Measurements from ENCODE around the gene SHC1.
"Not testable (repeated sequence)": the region's sequence is repeated elsewhere in the genome, so short reads cannot be mapped to it uniquely, and the experiment has no call there.

SHC1 gene

GRCh38 chr1:154982341-154982740 is 11.8 kb upstream of the SHC1 start:
- Histone ChIP-seq H3K4me3 (ENCODE audit: low read length) (no peak overlapping the region), H2BK5ac (ENCODE audit: low read length) (no peak overlapping the region), H2BK15ac (replicated peaks; ENCODE audit: low read depth) (no peak overlapping the region), H3K4ac (ENCODE audit: low read depth, low read length) (no peak overlapping the region), H3K36me3 (ENCODE audit: control insufficient read depth, insufficient read depth, low read length) (peaks cover 5% of the 10 kb centered on the region), H4K8ac (ENCODE audit: low read depth, low read length) (no peak overlapping the region), H3K4me1 (ENCODE audit: control insufficient read depth, low read depth, low read length) (no peaks in the 10 kb centered on the region), H3K27ac (ENCODE audit: low read depth, low read length) (peak overlapping the region; percentile 19), H3K18ac (ENCODE audit: low read length) (no peak overlapping the region), H4K5ac (ENCODE audit: low read length) (no peak overlapping the region), H3K4me2 (ENCODE audit: low read length) (no peak overlapping the region), H3K79me2 (ENCODE audit: control insufficient read depth, insufficient read depth, low read length) (peaks cover 30% of the 10 kb centered on the region), H3K23ac (ENCODE audit: low read length) (no peak overlapping the region), H3K9ac (ENCODE audit: low read length) (peak overlapping the region; percentile 70), H3K56ac (ENCODE audit: low read length) (peak overlapping the region; percentile 93), H2BK120ac (ENCODE audit: low read depth, low read length) (no peak overlapping the region), H3K27me3 (ENCODE audit: insufficient read depth, low read length, poor library complexity) (no peaks in the 10 kb centered on the region), H3K79me1 (ENCODE audit: low read length) (peaks cover 6% of the 10 kb centered on the region), H2AK5ac (ENCODE audit: low read length) (no peak overlapping the region)
- WGBS (ENCODE audit: extremely low coverage, insufficient coverage, low lambda C conversion rate), result no CpG with 5 or more reads among the region's 6 CpGs
- DNase-seq, result no peak

- WGBS (ENCODE audit: extremely low coverage, insufficient coverage, low lambda C conversion rate), result no CpG with 5 or more reads among the region's 3 CpGs
- no peak overlapping the region for H2AK5ac ChIP-seq (ENCODE audit: low read length)
- no peak overlapping the region for H3K9ac ChIP-seq (ENCODE audit: low read length)
- H3K79me1 ChIP-seq (ENCODE audit: low read length), result peaks cover 4% of the 10 kb centered on the region
- H4K8ac ChIP-seq (ENCODE audit: low read depth, low read length), result no peak overlapping the region
- H3K18ac ChIP-seq (ENCODE audit: low read length), result no peak overlapping the region
- no peak overlapping the region for H2BK5ac ChIP-seq (ENCODE audit: low read length)
- no peak overlapping the region for H3K27ac ChIP-seq (ENCODE audit: low read depth, low read length)
- no peak overlapping the region for H2BK15ac ChIP-seq (replicated peaks; ENCODE audit: low read depth)
- peaks cover 40% of the 10 kb centered on the region for H3K79me2 ChIP-seq (ENCODE audit: control insufficient read depth, insufficient read depth, low read length)
- H2BK120ac ChIP-seq (ENCODE audit: low read depth, low read length), result no peak overlapping the region
- H3K4me1 ChIP-seq (ENCODE audit: control insufficient read depth, low read depth, low read length), result peaks cover 5% of the 10 kb centered on the region
- no peak overlapping the region for H3K23ac ChIP-seq (ENCODE audit: low read length)
- H3K36me3 ChIP-seq (ENCODE audit: control insufficient read depth, insufficient read depth, low read length), result peaks cover 5% of the 10 kb centered on the region
- no peak for DNase-seq
- H3K27me3 ChIP-seq (ENCODE audit: insufficient read depth, low read length, poor library complexity), result no peaks in the 10 kb centered on the region
- no peak overlapping the region for H4K5ac ChIP-seq (ENCODE audit: low read length)
- no peak overlapping the region for H3K56ac ChIP-seq (ENCODE audit: low read length)
- H3K4me3 ChIP-seq (ENCODE audit: low read length), result no peak overlapping the region
- no peak overlapping the region for H3K4me2 ChIP-seq (ENCODE audit: low read length)
- H3K4ac ChIP-seq (ENCODE audit: low read depth, low read length), result no peak overlapping the region
These were observed 7.8 kb upstream of the SHC1 start for GRCh38 chr1:154978360-154978759.

- H3K56ac ChIP-seq (ENCODE audit: low read length); H2BK15ac ChIP-seq (replicated peaks; ENCODE audit: low read depth); H2BK5ac ChIP-seq (ENCODE audit: low read length); DNase-seq; H3K9ac ChIP-seq (ENCODE audit: low read length); H3K23ac ChIP-seq (ENCODE audit: low read length); H3K27me3 ChIP-seq (ENCODE audit: insufficient read depth, low read length, poor library complexity); H4K8ac ChIP-seq (ENCODE audit: low read depth, low read length); H2AK5ac ChIP-seq (ENCODE audit: low read length); H2BK120ac ChIP-seq (ENCODE audit: low read depth, low read length); H3K27ac ChIP-seq (ENCODE audit: low read depth, low read length); H3K4me2 ChIP-seq (ENCODE audit: low read length); H3K4me1 ChIP-seq (ENCODE audit: control insufficient read depth, low read depth, low read length); H3K79me1 ChIP-seq (ENCODE audit: low read length); H4K5ac ChIP-seq (ENCODE audit: low read length); H3K4ac ChIP-seq (ENCODE audit: low read depth, low read length); H3K18ac ChIP-seq (ENCODE audit: low read length); H3K36me3 ChIP-seq (ENCODE audit: control insufficient read depth, insufficient read depth, low read length); H3K4me3 ChIP-seq (ENCODE audit: low read length): not testable (repeated sequence)
- WGBS (ENCODE audit: extremely low coverage, insufficient coverage, low lambda C conversion rate), result no CpG with 5 or more reads among the region's 3 CpGs
- peaks cover 40% of the 10 kb centered on the region for H3K79me2 ChIP-seq (ENCODE audit: control insufficient read depth, insufficient read depth, low read length)
These were observed 7.2 kb upstream of the SHC1 start for GRCh38 chr1:154977762-154978161.

- Histone ChIP-seq H3K9ac (ENCODE audit: low read length) (peak overlapping the region; percentile 98), H3K36me3 (ENCODE audit: control insufficient read depth, insufficient read depth, low read length) (peaks cover 5% of the 10 kb centered on the region), H2AK5ac (ENCODE audit: low read length) (peak overlapping the region; percentile 89), H3K23ac (ENCODE audit: low read length) (peak overlapping the region; percentile 6), H2BK15ac (replicated peaks; ENCODE audit: low read depth) (no peak overlapping the region), H4K5ac (ENCODE audit: low read length) (no peak overlapping the region), H4K8ac (ENCODE audit: low read depth, low read length) (no peak overlapping the region), H3K18ac (ENCODE audit: low read length) (peak overlapping the region; percentile 94), H3K4me1 (ENCODE audit: control insufficient read depth, low read depth, low read length) (peaks cover 11% of the 10 kb centered on the region), H3K4me2 (ENCODE audit: low read length) (peak overlapping the region; percentile 55), H3K79me2 (ENCODE audit: control insufficient read depth, insufficient read depth, low read length) (peaks cover 42% of the 10 kb centered on the region), H2BK120ac (ENCODE audit: low read depth, low read length) (peak overlapping the region; percentile 10), H3K4me3 (ENCODE audit: low read length) (peak overlapping the region; percentile 92), H3K27me3 (ENCODE audit: insufficient read depth, low read length, poor library complexity) (no peaks in the 10 kb centered on the region), H2BK5ac (ENCODE audit: low read length) (peak overlapping the region; percentile 61), H3K27ac (ENCODE audit: low read depth, low read length) (peak overlapping the region; percentile 95), H3K79me1 (ENCODE audit: low read length) (peaks cover 4% of the 10 kb centered on the region), H3K4ac (ENCODE audit: low read depth, low read length) (peak overlapping the region; percentile 43), H3K56ac (ENCODE audit: low read length) (peak overlapping the region; percentile 98)
- peak; percentile 71 for DNase-seq
- no CpG with 5 or more reads among the region's 24 CpGs for WGBS (ENCODE audit: extremely low coverage, insufficient coverage, low lambda C conversion rate)
These were observed 5.0 kb upstream of the SHC1 start for GRCh38 chr1:154975409-154976059.

GRCh38 chr1:154974808-154975408 is 4.4 kb upstream of the SHC1 start:
- Histone ChIP-seq H2BK5ac (ENCODE audit: low read length) (peak overlapping the region; percentile 95), H2BK15ac (replicated peaks; ENCODE audit: low read depth) (no peak overlapping the region), H3K18ac (ENCODE audit: low read length) (peak overlapping the region; percentile 94), H3K4ac (ENCODE audit: low read depth, low read length) (peak overlapping the region; percentile 88), H3K4me2 (ENCODE audit: low read length) (peak overlapping the region; percentile 55), H3K56ac (ENCODE audit: low read length) (peak overlapping the region; percentile 98), H3K27me3 (ENCODE audit: insufficient read depth, low read length, poor library complexity) (no peaks in the 10 kb centered on the region), H3K4me1 (ENCODE audit: control insufficient read depth, low read depth, low read length) (peaks cover 11% of the 10 kb centered on the region), H4K5ac (ENCODE audit: low read length) (no peak overlapping the region), H2AK5ac (ENCODE audit: low read length) (no peak overlapping the region), H3K79me1 (ENCODE audit: low read length) (peaks cover 4% of the 10 kb centered on the region), H3K9ac (ENCODE audit: low read length) (peak overlapping the region; percentile 98), H3K27ac (ENCODE audit: low read depth, low read length) (peak overlapping the region; percentile 95), H2BK120ac (ENCODE audit: low read depth, low read length) (no peak overlapping the region), H3K23ac (ENCODE audit: low read length) (no peak overlapping the region), H3K79me2 (ENCODE audit: control insufficient read depth, insufficient read depth, low read length) (peaks cover 48% of the 10 kb centered on the region), H4K8ac (ENCODE audit: low read depth, low read length) (no peak overlapping the region), H3K36me3 (ENCODE audit: control insufficient read depth, insufficient read depth, low read length) (peaks cover 5% of the 10 kb centered on the region), H3K4me3 (ENCODE audit: low read length) (peak overlapping the region; percentile 92)
- WGBS (ENCODE audit: extremely low coverage, insufficient coverage, low lambda C conversion rate), result no CpG with 5 or more reads among the region's 30 CpGs
- peak; percentile 98 for DNase-seq
